GM12878 (cell line): ENCODE data around the gene ANXA4. TPM values are rescaled to one million over a fixed set of nuclear protein-coding genes. Genes with fewer than 3 reads are reported as not detected.
A peak's percentile ranks its signal among the peaks of the same experiment; 100 is the strongest.

Source experiments
- BACH1 ChIP-seq: fragments of 450-650 bp; IDR thresholded peaks from 2 replicates; pipeline ENCODE4 v1.6.1; 2017; ENCODE audit warnings: mild to moderate bottlenecking, borderline replicate concordance
- BMI1 ChIP-seq: fragments of 450-650 bp; IDR thresholded peaks from 2 replicates; pipeline ENCODE4 v1.6.1; 2016; ENCODE audit warnings: mild to moderate bottlenecking, moderate library complexity, borderline replicate concordance
- CBFB ChIP-seq: IDR thresholded peaks from 2 replicates; pipeline ENCODE4 v1.6.1; 2016; ENCODE audit warnings: antibody characterized with exemption, low read depth
- GATAD2B ChIP-seq: fragments of 450-650 bp; conservative IDR thresholded peaks from 2 replicates; pipeline ENCODE4 v1.6.1; 2017; ENCODE audit warnings: low read depth, mild to moderate bottlenecking, moderate library complexity
- HDAC2 ChIP-seq: fragments of 200-600 bp; sonication (generic); IDR thresholded peaks from 2 replicates; pipeline ENCODE4 v1.6.1; 2017
- IKZF2 ChIP-seq, 2 experiments: fragments of 450-650 bp; IDR thresholded peaks; 2 replicates each; pipeline ENCODE4 v1.6.1; 2017; ENCODE audit warnings: mild to moderate bottlenecking in 2 of 2, moderate library complexity in 2 of 2
- IRF4 ChIP-seq: IDR thresholded peaks from 2 replicates; pipeline ENCODE4 v1.6.1; 2011; ENCODE audit warnings: low read depth, low read length
- KDM1A ChIP-seq: fragments of 200-600 bp; sonication (generic); IDR thresholded peaks from 2 replicates; pipeline ENCODE4 v1.6.1; 2016; ENCODE audit warnings: borderline replicate concordance
- SMARCA5 ChIP-seq: fragments of 450-650 bp; IDR thresholded peaks from 2 replicates; pipeline ENCODE4 v1.6.1; 2017; ENCODE audit warnings: mild to moderate bottlenecking
- STAT3 ChIP-seq: IDR thresholded peaks from 2 replicates; pipeline ENCODE4 v1.6.1; 2011; ENCODE audit warnings: low read depth, low read length, improper control_type of control experiment
- ZNF217 ChIP-seq: fragments of 450-650 bp; IDR thresholded peaks from 2 replicates; pipeline ENCODE4 v1.6.1; 2017; ENCODE audit warnings: antibody characterized with exemption, mild to moderate bottlenecking
- ZNF24 ChIP-seq: fragments of 450-650 bp; IDR thresholded peaks from 2 replicates; pipeline ENCODE4 v1.6.1; 2017; ENCODE audit warnings: antibody characterized with exemption, mild to moderate bottlenecking
- polyA plus RNA-seq, 11 experiments: library from polyadenylated mRNA; depleted of rRNA in 4 of 11; unstranded in 6 of 11; stranded (reverse) in 5 of 11; fragments of >200 nt; fragmentation: Nextera tagmentation in 4 of 11; fragmentation: Illumina TruSeq in 1 of 11; extraction: Ambion mirVana in 4 of 11; extraction: Trizol in 1 of 11; gene quantifications; 1 replicate in 1 of 11; 2 replicates in 10 of 11; pipeline versions ENCODE4 v1.2.1 to v1.2.3, GENCODE V29; 2011 to 2016; ENCODE audit warnings: inconsistent platforms in 2 of 11, missing spikeins in 2 of 11, low read depth in 1 of 11
- total RNA-seq, 4 experiments: library from RNA; depleted of rRNA in 3 of 4; stranded (reverse); fragments of >200 nt in 3 of 4; fragmentation: Illumina TruSeq in 1 of 4; extraction: Trizol in 1 of 4; gene quantifications; 2 replicates each; pipeline versions ENCODE4 v1.2.1 to v1.2.3, GENCODE V29; 2013 to 2021
- TF ChIP-seq, protein P1 (sequence below): fragments of 450-650 bp; conservative IDR thresholded peaks from 2 replicates; pipeline ENCODE4 v1.6.1; 2017; ENCODE audit warnings: mild to moderate bottlenecking, moderate library complexity
- TF ChIP-seq, protein P2 (sequence below): IDR thresholded peaks from 2 replicates; pipeline ENCODE4 v1.6.1; 2012; ENCODE audit warnings: mild to moderate bottlenecking, low read depth, low read length
- TF ChIP-seq, protein P3 (sequence below): fragments of 450-650 bp; IDR thresholded peaks from 2 replicates; pipeline ENCODE4 v1.6.1; 2017; ENCODE audit warnings: mild to moderate bottlenecking, low read depth, inconsistent platforms; ENCODE audit not compliant: poor library complexity, severe bottlenecking
- TF ChIP-seq, protein P4 (sequence below): fragments of 450-650 bp; IDR thresholded peaks from 2 replicates; pipeline ENCODE4 v1.6.1; 2017; ENCODE audit warnings: mild to moderate bottlenecking, moderate library complexity

The ANXA4 gene
- total and polyA plus RNA-seq, 10 of the 15 experiments (the other 5 are each of a cell fraction or from before 2014, with no cell fraction given), result 16.3 to 97.2 (median 71.0) TPM

DNA sequence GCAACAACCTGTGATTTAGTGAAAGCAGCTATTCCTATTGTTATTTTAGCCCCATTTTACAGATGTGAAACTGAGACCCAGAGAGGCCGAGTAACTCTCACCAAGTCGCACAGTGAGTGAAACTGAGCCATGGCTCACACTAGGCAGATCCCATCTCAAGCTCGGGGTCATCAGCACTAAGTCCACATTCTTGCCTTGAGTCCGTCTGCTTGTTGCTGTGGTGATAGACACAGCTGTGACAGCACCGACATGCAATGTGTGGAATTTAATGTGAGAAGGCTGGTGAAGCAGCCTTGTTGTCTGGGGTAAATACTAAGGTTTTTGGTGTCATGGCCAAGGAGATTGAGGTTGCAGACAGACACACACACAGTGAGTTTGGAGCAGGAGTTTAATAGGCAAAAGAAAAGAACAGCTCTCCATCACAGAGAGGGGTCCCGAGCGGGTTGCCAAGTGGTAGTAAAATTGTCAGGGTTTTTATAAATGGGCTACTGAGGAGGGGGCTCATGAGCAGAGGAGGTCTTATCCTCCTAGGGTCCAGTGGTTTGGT, 47.3 kb downstream of the ANXA4 start (continued):
- TF ChIP-seq IKZF2 (IDR thresholded peaks at IDR 0.05), result peak in 1 of 2 experiments; percentile 55; a peak in 2 of 4 replicates
- TF ChIP-seq, protein P1, sequence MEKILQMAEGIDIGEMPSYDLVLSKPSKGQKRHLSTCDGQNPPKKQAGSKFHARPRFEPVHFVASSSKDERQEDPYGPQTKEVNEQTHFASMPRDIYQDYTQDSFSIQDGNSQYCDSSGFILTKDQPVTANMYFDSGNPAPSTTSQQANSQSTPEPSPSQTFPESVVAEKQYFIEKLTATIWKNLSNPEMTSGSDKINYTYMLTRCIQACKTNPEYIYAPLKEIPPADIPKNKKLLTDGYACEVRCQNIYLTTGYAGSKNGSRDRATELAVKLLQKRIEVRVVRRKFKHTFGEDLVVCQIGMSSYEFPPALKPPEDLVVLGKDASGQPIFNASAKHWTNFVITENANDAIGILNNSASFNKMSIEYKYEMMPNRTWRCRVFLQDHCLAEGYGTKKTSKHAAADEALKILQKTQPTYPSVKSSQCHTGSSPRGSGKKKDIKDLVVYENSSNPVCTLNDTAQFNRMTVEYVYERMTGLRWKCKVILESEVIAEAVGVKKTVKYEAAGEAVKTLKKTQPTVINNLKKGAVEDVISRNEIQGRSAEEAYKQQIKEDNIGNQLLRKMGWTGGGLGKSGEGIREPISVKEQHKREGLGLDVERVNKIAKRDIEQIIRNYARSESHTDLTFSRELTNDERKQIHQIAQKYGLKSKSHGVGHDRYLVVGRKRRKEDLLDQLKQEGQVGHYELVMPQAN, result peak; percentile 79
- peak; percentile 76; the same call in 1 of the 2 replicates for TF ChIP-seq HDAC2
- 0 out of 2 replicates have a peak, but pooled peaks have one; percentile 14 for TF ChIP-seq BACH1
- no peak for TF ChIP-seq STAT3
- TF ChIP-seq, protein P2, sequence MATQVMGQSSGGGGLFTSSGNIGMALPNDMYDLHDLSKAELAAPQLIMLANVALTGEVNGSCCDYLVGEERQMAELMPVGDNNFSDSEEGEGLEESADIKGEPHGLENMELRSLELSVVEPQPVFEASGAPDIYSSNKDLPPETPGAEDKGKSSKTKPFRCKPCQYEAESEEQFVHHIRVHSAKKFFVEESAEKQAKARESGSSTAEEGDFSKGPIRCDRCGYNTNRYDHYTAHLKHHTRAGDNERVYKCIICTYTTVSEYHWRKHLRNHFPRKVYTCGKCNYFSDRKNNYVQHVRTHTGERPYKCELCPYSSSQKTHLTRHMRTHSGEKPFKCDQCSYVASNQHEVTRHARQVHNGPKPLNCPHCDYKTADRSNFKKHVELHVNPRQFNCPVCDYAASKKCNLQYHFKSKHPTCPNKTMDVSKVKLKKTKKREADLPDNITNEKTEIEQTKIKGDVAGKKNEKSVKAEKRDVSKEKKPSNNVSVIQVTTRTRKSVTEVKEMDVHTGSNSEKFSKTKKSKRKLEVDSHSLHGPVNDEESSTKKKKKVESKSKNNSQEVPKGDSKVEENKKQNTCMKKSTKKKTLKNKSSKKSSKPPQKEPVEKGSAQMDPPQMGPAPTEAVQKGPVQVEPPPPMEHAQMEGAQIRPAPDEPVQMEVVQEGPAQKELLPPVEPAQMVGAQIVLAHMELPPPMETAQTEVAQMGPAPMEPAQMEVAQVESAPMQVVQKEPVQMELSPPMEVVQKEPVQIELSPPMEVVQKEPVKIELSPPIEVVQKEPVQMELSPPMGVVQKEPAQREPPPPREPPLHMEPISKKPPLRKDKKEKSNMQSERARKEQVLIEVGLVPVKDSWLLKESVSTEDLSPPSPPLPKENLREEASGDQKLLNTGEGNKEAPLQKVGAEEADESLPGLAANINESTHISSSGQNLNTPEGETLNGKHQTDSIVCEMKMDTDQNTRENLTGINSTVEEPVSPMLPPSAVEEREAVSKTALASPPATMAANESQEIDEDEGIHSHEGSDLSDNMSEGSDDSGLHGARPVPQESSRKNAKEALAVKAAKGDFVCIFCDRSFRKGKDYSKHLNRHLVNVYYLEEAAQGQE, result no peak
- TF ChIP-seq KDM1A, result peak; percentile 95
- TF ChIP-seq, protein P3, sequence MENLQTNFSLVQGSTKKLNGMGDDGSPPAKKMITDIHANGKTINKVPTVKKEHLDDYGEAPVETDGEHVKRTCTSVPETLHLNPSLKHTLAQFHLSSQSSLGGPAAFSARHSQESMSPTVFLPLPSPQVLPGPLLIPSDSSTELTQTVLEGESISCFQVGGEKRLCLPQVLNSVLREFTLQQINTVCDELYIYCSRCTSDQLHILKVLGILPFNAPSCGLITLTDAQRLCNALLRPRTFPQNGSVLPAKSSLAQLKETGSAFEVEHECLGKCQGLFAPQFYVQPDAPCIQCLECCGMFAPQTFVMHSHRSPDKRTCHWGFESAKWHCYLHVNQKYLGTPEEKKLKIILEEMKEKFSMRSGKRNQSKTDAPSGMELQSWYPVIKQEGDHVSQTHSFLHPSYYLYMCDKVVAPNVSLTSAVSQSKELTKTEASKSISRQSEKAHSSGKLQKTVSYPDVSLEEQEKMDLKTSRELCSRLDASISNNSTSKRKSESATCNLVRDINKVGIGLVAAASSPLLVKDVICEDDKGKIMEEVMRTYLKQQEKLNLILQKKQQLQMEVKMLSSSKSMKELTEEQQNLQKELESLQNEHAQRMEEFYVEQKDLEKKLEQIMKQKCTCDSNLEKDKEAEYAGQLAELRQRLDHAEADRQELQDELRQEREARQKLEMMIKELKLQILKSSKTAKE, result peak; percentile 64
- TF ChIP-seq SMARCA5, result peak; percentile 98
- 0 out of 2 replicates have a peak, but pooled peaks have one; percentile 20 for TF ChIP-seq IRF4
- TF ChIP-seq BMI1, result peak; percentile 50; the same call in 1 of the 2 replicates
- TF ChIP-seq, protein P4, sequence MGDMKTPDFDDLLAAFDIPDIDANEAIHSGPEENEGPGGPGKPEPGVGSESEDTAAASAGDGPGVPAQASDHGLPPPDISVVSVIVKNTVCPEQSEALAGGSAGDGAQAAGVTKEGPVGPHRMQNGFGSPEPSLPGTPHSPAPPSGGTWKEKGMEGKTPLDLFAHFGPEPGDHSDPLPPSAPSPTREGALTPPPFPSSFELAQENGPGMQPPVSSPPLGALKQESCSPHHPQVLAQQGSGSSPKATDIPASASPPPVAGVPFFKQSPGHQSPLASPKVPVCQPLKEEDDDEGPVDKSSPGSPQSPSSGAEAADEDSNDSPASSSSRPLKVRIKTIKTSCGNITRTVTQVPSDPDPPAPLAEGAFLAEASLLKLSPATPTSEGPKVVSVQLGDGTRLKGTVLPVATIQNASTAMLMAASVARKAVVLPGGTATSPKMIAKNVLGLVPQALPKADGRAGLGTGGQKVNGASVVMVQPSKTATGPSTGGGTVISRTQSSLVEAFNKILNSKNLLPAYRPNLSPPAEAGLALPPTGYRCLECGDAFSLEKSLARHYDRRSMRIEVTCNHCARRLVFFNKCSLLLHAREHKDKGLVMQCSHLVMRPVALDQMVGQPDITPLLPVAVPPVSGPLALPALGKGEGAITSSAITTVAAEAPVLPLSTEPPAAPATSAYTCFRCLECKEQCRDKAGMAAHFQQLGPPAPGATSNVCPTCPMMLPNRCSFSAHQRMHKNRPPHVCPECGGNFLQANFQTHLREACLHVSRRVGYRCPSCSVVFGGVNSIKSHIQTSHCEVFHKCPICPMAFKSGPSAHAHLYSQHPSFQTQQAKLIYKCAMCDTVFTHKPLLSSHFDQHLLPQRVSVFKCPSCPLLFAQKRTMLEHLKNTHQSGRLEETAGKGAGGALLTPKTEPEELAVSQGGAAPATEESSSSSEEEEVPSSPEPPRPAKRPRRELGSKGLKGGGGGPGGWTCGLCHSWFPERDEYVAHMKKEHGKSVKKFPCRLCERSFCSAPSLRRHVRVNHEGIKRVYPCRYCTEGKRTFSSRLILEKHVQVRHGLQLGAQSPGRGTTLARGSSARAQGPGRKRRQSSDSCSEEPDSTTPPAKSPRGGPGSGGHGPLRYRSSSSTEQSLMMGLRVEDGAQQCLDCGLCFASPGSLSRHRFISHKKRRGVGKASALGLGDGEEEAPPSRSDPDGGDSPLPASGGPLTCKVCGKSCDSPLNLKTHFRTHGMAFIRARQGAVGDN, result peak; percentile 41; the same call in 1 of the 2 replicates
- TF ChIP-seq CBFB, result no peak
- TF ChIP-seq ZNF217, result peak; percentile 97
- peak; percentile 73; the same call in 1 of the 2 replicates for TF ChIP-seq ZNF24
- 0 out of 2 replicates have a peak, but pooled peaks have one; percentile 26 for TF ChIP-seq GATAD2B
